ENCODE data around the gene KIAA1217. TPM values are rescaled to one million over a fixed set of nuclear protein-coding genes. Genes with fewer than 3 reads are reported as not detected.

Gene KIAA1217
- total RNA-seq, 1 experiment from 2014 or later, result 76.2 TPM

GRCh38 chr10:24575481-24576002 is 366.6 kb downstream of the KIAA1217 start:
- BruUV-seq (replicated peaks), result no TSS peak
- intact Hi-C loops (cut with micrococcal nuclease; ENCODE audit: unreplicated experiment), result no loop called here
- H3K27me3 ChIP-seq (replicated peaks; ENCODE audit: insufficient read depth, low read depth, low read length, poor library complexity), result no peaks in the 10 kb centered on the region
- H3K36me3 ChIP-seq (ENCODE audit: insufficient read depth, low read length, poor library complexity, severe bottlenecking), result no peaks in the 10 kb centered on the region
- no peak for DNase-seq (ENCODE audit: low spot score)
- ChIA-PET CTCF (no interaction called here), POLR2A (ENCODE audit: low non-redundant PET) (no interaction called here)
- no peak overlapping the region for H3K27ac ChIP-seq (ENCODE audit: low read depth, low read length, poor library complexity, severe bottlenecking)
- no peaks in the 10 kb centered on the region for H3K9me3 ChIP-seq (ENCODE audit: low read depth, low read length, poor library complexity, severe bottlenecking)
- H3K4me1 ChIP-seq (ENCODE audit: insufficient read depth, low read length, poor library complexity, severe bottlenecking), result no peaks in the 10 kb centered on the region
- no peak overlapping the region for H3K4me3 ChIP-seq (ENCODE audit: low read depth, low read length, poor library complexity, severe bottlenecking)
- TF ChIP-seq CTCF (conservative IDR thresholded peaks at IDR 0.05; ENCODE audit: low read depth, low read length) (no peak), EZH2 (IDR thresholded peaks at IDR 0.05; ENCODE audit: borderline replicate concordance, low read depth, low read length, poor library complexity, severe bottlenecking) (no peak)

GRCh38 chr10:24579448-24579847 is 370.5 kb downstream of the KIAA1217 start:
- peaks cover 11% of the 10 kb centered on the region for H3K36me3 ChIP-seq (ENCODE audit: insufficient read depth, low read length, poor library complexity, severe bottlenecking)
- no peaks in the 10 kb centered on the region for H3K27me3 ChIP-seq (replicated peaks; ENCODE audit: insufficient read depth, low read depth, low read length, poor library complexity)
- TF ChIP-seq CTCF (conservative IDR thresholded peaks at IDR 0.05; ENCODE audit: low read depth, low read length) (no peak), EZH2 (IDR thresholded peaks at IDR 0.05; ENCODE audit: borderline replicate concordance, low read depth, low read length, poor library complexity, severe bottlenecking) (no peak)
- no peaks in the 10 kb centered on the region for H3K4me1 ChIP-seq (ENCODE audit: insufficient read depth, low read length, poor library complexity, severe bottlenecking)
- H3K4me3 ChIP-seq (ENCODE audit: low read depth, low read length, poor library complexity, severe bottlenecking), result no peak overlapping the region
- ChIA-PET CTCF (no interaction called here), POLR2A (ENCODE audit: low non-redundant PET) (no interaction called here)
- no TSS peak for BruUV-seq (replicated peaks)
- no peak for DNase-seq (ENCODE audit: low spot score)
- intact Hi-C loops (cut with micrococcal nuclease; ENCODE audit: unreplicated experiment), result no loop called here
- no peaks in the 10 kb centered on the region for H3K9me3 ChIP-seq (ENCODE audit: low read depth, low read length, poor library complexity, severe bottlenecking)
- no peak overlapping the region for H3K27ac ChIP-seq (ENCODE audit: low read depth, low read length, poor library complexity, severe bottlenecking)

DNA sequence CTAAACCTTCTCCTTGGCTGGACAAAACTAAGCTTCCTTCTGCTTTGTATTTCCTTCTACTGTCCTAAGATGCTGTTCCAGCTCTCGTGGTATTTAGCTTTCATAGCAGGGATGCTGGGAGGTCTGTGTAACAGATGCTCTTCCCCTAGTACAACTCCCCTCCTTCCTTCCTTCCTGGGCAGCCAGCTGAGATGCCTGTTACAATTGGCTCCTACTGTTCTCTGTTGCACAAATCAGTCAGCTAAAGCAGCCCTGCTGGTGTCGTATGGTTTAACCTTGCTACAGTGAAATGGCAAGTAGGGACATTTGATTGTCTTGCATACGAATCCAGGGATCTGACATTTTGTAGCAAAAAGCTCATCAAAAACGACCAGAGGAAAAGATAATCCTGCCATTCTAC is 371.0 kb downstream of the KIAA1217 start:
- Histone ChIP-seq H3K27ac (ENCODE audit: low read depth, low read length, poor library complexity, severe bottlenecking) (no peak overlapping the region), H3K27me3 (replicated peaks; ENCODE audit: insufficient read depth, low read depth, low read length, poor library complexity) (no peaks in the 10 kb centered on the region), H3K4me1 (ENCODE audit: insufficient read depth, low read length, poor library complexity, severe bottlenecking) (no peaks in the 10 kb centered on the region), H3K36me3 (ENCODE audit: insufficient read depth, low read length, poor library complexity, severe bottlenecking) (peaks cover 11% of the 10 kb centered on the region), H3K9me3 (ENCODE audit: low read depth, low read length, poor library complexity, severe bottlenecking) (no peaks in the 10 kb centered on the region), H3K4me3 (ENCODE audit: low read depth, low read length, poor library complexity, severe bottlenecking) (no peak overlapping the region)
- CTCF ChIA-PET, result no interaction called here
- no peak for TF ChIP-seq EZH2 (IDR thresholded peaks at IDR 0.05; ENCODE audit: borderline replicate concordance, low read depth, low read length, poor library complexity, severe bottlenecking)
- intact Hi-C loops (cut with micrococcal nuclease; ENCODE audit: unreplicated experiment), result no loop called here
- no peak for DNase-seq (ENCODE audit: low spot score)
- POLR2A ChIA-PET (ENCODE audit: low non-redundant PET), result no interaction called here
- BruUV-seq (replicated peaks), result no TSS peak

DNA sequence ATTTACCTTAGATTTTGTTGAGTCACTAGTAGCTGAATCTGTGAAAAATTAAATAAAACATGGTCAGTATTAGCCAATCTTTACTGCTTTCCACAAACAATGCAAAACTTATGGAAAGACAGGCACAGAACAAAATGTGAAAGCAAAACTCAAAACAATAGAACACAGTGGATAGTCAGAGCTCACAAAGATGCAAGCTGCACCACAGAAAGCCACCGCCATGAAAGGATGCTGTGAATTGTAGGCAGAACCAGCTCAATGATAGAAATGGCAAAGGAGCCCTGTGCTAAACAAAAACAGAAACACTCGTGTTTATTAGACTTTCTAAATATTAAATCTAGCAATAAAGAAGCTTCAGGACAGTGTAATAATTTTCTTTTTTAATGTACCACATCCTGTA is 380.3 kb downstream of the KIAA1217 start:
- H3K36me3 ChIP-seq (ENCODE audit: insufficient read depth, low read length, poor library complexity, severe bottlenecking), result peaks cover 75% of the 10 kb centered on the region
- no peak for DNase-seq (ENCODE audit: low spot score)
- no peak overlapping the region for H3K27ac ChIP-seq (ENCODE audit: low read depth, low read length, poor library complexity, severe bottlenecking)
- intact Hi-C loops (cut with micrococcal nuclease; ENCODE audit: unreplicated experiment), result no loop called here
- ChIA-PET POLR2A (ENCODE audit: low non-redundant PET) (no interaction called here), CTCF (no interaction called here)
- no peak overlapping the region for H3K4me3 ChIP-seq (ENCODE audit: low read depth, low read length, poor library complexity, severe bottlenecking)
- no TSS peak for BruUV-seq (replicated peaks)
- H3K9me3 ChIP-seq (ENCODE audit: low read depth, low read length, poor library complexity, severe bottlenecking), result no peaks in the 10 kb centered on the region
- no peak for TF ChIP-seq EZH2 (IDR thresholded peaks at IDR 0.05; ENCODE audit: borderline replicate concordance, low read depth, low read length, poor library complexity, severe bottlenecking)
- TF ChIP-seq CTCF (conservative IDR thresholded peaks at IDR 0.05; ENCODE audit: low read depth, low read length), result no peak
- no peaks in the 10 kb centered on the region for H3K27me3 ChIP-seq (replicated peaks; ENCODE audit: insufficient read depth, low read depth, low read length, poor library complexity)
- no peaks in the 10 kb centered on the region for H3K4me1 ChIP-seq (ENCODE audit: insufficient read depth, low read length, poor library complexity, severe bottlenecking)
